ENCODE results near the gene SPATA33.

DNA sequence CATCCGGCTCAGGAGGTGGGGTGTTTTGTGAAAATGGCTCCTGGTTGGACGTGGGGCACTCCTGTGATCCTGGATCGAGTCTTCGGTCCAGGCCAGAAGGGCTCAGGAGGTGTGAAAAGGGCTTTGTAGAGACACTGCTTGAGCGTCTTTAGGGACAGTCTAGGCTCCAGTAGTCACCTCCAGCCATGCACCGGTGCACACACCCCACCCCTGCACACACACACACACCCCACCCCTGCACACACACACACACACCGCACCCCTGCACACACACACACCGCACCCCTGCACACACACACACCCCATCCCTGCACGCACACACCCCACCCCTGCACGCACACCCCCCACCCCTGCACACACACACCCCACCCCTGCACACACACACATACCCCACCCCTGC lies 19.2 kb upstream of the SPATA33 start:
- TF ChIP-seq POLR2A (IDR thresholded peaks at IDR 0.05): no peak
- TF ChIP-seq, protein P1, sequence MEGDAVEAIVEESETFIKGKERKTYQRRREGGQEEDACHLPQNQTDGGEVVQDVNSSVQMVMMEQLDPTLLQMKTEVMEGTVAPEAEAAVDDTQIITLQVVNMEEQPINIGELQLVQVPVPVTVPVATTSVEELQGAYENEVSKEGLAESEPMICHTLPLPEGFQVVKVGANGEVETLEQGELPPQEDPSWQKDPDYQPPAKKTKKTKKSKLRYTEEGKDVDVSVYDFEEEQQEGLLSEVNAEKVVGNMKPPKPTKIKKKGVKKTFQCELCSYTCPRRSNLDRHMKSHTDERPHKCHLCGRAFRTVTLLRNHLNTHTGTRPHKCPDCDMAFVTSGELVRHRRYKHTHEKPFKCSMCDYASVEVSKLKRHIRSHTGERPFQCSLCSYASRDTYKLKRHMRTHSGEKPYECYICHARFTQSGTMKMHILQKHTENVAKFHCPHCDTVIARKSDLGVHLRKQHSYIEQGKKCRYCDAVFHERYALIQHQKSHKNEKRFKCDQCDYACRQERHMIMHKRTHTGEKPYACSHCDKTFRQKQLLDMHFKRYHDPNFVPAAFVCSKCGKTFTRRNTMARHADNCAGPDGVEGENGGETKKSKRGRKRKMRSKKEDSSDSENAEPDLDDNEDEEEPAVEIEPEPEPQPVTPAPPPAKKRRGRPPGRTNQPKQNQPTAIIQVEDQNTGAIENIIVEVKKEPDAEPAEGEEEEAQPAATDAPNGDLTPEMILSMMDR (IDR thresholded peaks at IDR 0.05): no peak
